ENCODE results near the gene ASIC5. TPM values are rescaled to one million over a fixed set of nuclear protein-coding genes. Genes with fewer than 3 reads are reported as not detected.

ASIC5 gene
- total and polyA plus RNA-seq, 2 donors (not counting 1 experiment from before 2014, with no cell fraction given): not detected

DNA sequence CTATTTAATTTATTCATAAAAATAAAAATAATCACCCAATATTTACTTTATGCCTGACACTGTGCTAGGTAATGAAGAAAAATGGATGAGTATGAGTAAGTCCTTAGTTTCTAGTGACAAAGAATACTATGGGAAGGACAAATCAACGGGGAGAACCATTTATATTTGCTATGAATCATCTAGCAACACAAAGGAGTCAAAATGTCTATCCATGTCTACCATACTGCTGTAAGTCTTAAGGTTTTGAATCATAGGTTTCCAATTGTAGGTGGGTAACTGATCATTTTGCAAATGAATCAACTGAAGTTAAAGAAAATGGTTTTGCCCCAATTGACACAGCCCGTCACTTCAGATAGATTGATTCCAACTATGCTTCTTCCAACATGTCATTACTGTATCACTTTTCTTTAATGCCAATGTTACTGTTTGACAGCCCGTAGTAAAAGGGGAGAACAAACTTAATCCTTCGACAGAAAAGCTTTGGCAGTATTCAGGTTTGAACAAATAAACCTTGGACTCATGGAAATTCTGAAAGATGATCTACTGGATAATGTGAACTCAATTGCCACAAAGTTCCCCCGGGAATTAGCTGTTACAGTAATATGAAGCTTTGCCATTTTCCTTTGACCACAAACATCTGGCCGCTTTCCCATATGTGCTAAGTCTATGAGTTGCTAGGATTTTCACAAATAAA, 40.6 kb upstream of the ASIC5 start:
- WGBS (ENCODE audit: insufficient coverage): no CpG with 5 or more reads among the region's 6 CpGs
- H3K79me2 ChIP-seq (ENCODE audit: control insufficient read depth, insufficient read depth, low read length): no peaks in the 10 kb centered on the region
- Mint-ChIP-seq H3K4me3 (no peak overlapping the region), H3K27ac (no peak overlapping the region), H3K4me1 (no peaks in the 10 kb centered on the region), H3K9me3 (ENCODE audit: insufficient read depth) (no peaks in the 10 kb centered on the region), H3K27me3 (no peaks in the 10 kb centered on the region)
- DNase-seq: no peak
- no peaks in the 10 kb centered on the region for H3K36me3 ChIP-seq (replicated peaks in 1 of 2; ENCODE audit: control extremely low read depth in 1 of 2, control insufficient read depth in 1 of 2, extremely low read depth in 1 of 2, insufficient read depth in 2 of 2, low read length in 1 of 2)
- peaks cover 0 to 1% (median 0%) of the 10 kb centered on the region in 3 donors for H3K9me3 ChIP-seq (ENCODE audit: control extremely low read depth in 1 of 3, control insufficient read depth in 2 of 3, insufficient read depth in 1 of 3, low read length in 2 of 3)
- H3K4me1 ChIP-seq (ENCODE audit: control insufficient read depth in 2 of 2, insufficient read depth in 2 of 2, low read length in 2 of 2): no peaks in the 10 kb centered on the region
- TF ChIP-seq CTCF (IDR thresholded peaks at IDR 0.05): no peak
- TF ChIP-seq EZH2 (IDR thresholded peaks at IDR 0.05; ENCODE audit: borderline replicate concordance, insufficient read depth, low read depth, low read length, poor library complexity, severe bottlenecking): no peak
- ChIA-PET CTCF (no interaction called here), POLR2A (no interaction called here)
- ATAC-seq (ENCODE audit: low read depth): no peak
- H3K4me2 ChIP-seq (replicated peaks; ENCODE audit: low read depth, low read length, poor library complexity, severe bottlenecking): no peak overlapping the region
- no peak overlapping the region for H3K4me3 ChIP-seq (ENCODE audit: control extremely low read depth in 1 of 5, extremely low read depth in 1 of 5, insufficient read depth in 1 of 5, low read depth in 2 of 5, low read length in 4 of 5)
- H4K20me1 ChIP-seq (ENCODE audit: control insufficient read depth, insufficient read depth, low read length, poor library complexity, severe bottlenecking): no peaks in the 10 kb centered on the region
- no peak overlapping the region for H3K9ac ChIP-seq (ENCODE audit: low read length)
- intact Hi-C loops (cut with micrococcal nuclease): no loop called here
- no peak overlapping the region for H3K27ac ChIP-seq (ENCODE audit: low read length in 2 of 2)
- H2AFZ ChIP-seq (ENCODE audit: insufficient read depth, low read depth, low read length, poor library complexity, severe bottlenecking): no peak overlapping the region
- H3K27me3 ChIP-seq (replicated peaks in 1 of 4; ENCODE audit: control extremely low read depth in 1 of 4, control insufficient read depth in 3 of 4, insufficient read depth in 4 of 4, low read length in 3 of 4): no peaks in the 10 kb centered on the region

DNA sequence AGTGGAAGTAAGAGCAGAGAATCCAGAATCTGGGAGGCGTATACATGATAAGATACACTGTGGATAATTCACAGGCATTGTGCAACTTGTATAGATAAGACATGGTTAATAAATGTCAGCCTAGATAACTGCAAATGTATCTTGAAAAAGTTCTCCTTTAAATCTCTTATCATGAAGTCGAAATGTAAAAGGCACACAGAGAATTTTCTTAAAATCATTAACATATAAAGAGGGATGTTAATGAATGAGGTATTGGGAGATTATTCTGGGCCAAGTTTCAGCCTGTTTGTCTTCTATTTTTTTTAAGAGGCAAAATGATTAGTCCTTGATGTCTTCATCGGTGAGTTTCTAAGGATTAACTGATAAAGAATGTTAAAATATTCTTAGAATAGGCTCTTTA, 38.3 kb upstream of the ASIC5 start:
- ATAC-seq (ENCODE audit: low read depth): no peak
- intact Hi-C loops (cut with micrococcal nuclease): no loop called here
- Histone ChIP-seq H3K9ac (ENCODE audit: low read length) (no peak overlapping the region), H3K9me3 (ENCODE audit: control extremely low read depth in 1 of 3, control insufficient read depth in 2 of 3, insufficient read depth in 1 of 3, low read length in 2 of 3) (peaks cover 0 to 1% (median 0%) of the 10 kb centered on the region in 3 donors), H3K27ac (ENCODE audit: low read length in 2 of 2) (no peak overlapping the region), H3K27me3 (replicated peaks in 1 of 4; ENCODE audit: control extremely low read depth in 1 of 4, control insufficient read depth in 3 of 4, insufficient read depth in 4 of 4, low read length in 3 of 4) (no peaks in the 10 kb centered on the region), H3K79me2 (ENCODE audit: control insufficient read depth, insufficient read depth, low read length) (no peaks in the 10 kb centered on the region), H3K4me2 (replicated peaks; ENCODE audit: low read depth, low read length, poor library complexity, severe bottlenecking) (no peak overlapping the region), H3K36me3 (replicated peaks in 1 of 2; ENCODE audit: control extremely low read depth in 1 of 2, control insufficient read depth in 1 of 2, extremely low read depth in 1 of 2, insufficient read depth in 2 of 2, low read length in 1 of 2) (no peaks in the 10 kb centered on the region), H3K4me3 (ENCODE audit: control extremely low read depth in 1 of 5, extremely low read depth in 1 of 5, insufficient read depth in 1 of 5, low read depth in 2 of 5, low read length in 4 of 5) (no peak overlapping the region), H4K20me1 (ENCODE audit: control insufficient read depth, insufficient read depth, low read length, poor library complexity, severe bottlenecking) (no peaks in the 10 kb centered on the region), H3K4me1 (ENCODE audit: control insufficient read depth in 2 of 2, insufficient read depth in 2 of 2, low read length in 2 of 2) (no peaks in the 10 kb centered on the region), H2AFZ (ENCODE audit: insufficient read depth, low read depth, low read length, poor library complexity, severe bottlenecking) (no peak overlapping the region)
- ChIA-PET CTCF (no interaction called here), POLR2A (no interaction called here)
- H3K4me1 Mint-ChIP-seq: no peaks in the 10 kb centered on the region
- H3K9me3 Mint-ChIP-seq (ENCODE audit: insufficient read depth): no peaks in the 10 kb centered on the region
- H3K27me3 Mint-ChIP-seq: no peaks in the 10 kb centered on the region
- no peak for TF ChIP-seq CTCF (IDR thresholded peaks at IDR 0.05)
- TF ChIP-seq EZH2 (IDR thresholded peaks at IDR 0.05; ENCODE audit: borderline replicate concordance, insufficient read depth, low read depth, low read length, poor library complexity, severe bottlenecking): no peak
- no CpG with 5 or more reads among the region's 3 CpGs for WGBS (ENCODE audit: insufficient coverage)
- no peak overlapping the region for H3K27ac Mint-ChIP-seq
- DNase-seq: no peak
- H3K4me3 Mint-ChIP-seq: no peak overlapping the region

Data from B cell (primary cell).